Spleen (tissue), 7 donors: ENCODE data around the gene ABHD13.

Experiments
- POLR2A ChIP-seq, 3 donors: fragments of 450-650 bp; IDR thresholded peaks; one replicate each; pipeline ENCODE4 v1.5.1; 2017; ENCODE audit warnings: antibody characterized with exemption in 3 of 3, mild to moderate bottlenecking in 1 of 3
- POLR2AphosphoS5 ChIP-seq, 3 donors: sonication (generic); formaldehyde crosslinking; IDR thresholded peaks; one replicate each; pipeline ENCODE4 v1.5.1; 2017; ENCODE audit warnings: antibody characterized with exemption in 3 of 3
- TF ChIP-seq, protein P1 (sequence below), 11 experiments: fragments of 200-600 bp in 7 of 11; fragments of 450-650 bp in 4 of 11; sonication (generic) in 4 of 11; IDR thresholded peaks in 8 of 11; conservative IDR thresholded peaks in 3 of 11; 1 replicate in 7 of 11; 2 replicates in 4 of 11; pipeline versions ENCODE4 v1.4.0 to v1.8.0; 2016 to 2021; ENCODE audit warnings: antibody characterized with exemption in 11 of 11, inconsistent platforms in 4 of 11, mild to moderate bottlenecking in 1 of 11
- donor health status: DM: no; HTN: no; CAD: no; lungs with moderate emphysema.
- donor health status: DM: no; HTN: no; CAD: no.
- donor health status: DM: no; HTN: no; CAD: no.

DNA sequence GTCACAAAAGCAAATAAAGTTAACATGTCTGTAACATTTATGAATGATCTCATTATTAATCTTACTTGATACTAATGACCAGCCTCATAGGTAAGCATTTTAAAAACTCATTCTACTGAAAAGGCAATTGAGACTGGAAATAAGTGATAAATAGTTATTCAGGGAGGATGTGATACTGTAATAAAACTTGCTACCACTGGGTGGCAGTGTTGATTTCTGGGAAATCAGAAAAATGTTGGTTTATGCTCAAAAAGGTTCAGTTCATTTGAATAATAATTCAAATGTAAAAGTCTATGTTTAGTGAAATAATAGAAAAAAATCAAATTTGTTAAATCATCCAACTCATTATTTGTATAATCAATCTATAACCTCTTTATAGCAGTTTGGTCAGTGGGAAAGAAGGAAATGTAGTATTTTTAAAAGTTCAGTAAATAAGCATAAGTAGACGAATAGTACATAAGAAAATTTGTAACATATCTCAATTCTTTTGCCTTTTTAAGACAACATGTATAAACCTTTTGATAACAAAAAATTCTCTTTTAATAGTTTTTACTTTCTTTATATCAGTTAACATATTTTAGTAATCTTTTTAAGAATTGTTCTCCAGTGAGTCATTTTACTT lies 9.6 kb downstream of the ABHD13 start:
- TF ChIP-seq, protein P1, sequence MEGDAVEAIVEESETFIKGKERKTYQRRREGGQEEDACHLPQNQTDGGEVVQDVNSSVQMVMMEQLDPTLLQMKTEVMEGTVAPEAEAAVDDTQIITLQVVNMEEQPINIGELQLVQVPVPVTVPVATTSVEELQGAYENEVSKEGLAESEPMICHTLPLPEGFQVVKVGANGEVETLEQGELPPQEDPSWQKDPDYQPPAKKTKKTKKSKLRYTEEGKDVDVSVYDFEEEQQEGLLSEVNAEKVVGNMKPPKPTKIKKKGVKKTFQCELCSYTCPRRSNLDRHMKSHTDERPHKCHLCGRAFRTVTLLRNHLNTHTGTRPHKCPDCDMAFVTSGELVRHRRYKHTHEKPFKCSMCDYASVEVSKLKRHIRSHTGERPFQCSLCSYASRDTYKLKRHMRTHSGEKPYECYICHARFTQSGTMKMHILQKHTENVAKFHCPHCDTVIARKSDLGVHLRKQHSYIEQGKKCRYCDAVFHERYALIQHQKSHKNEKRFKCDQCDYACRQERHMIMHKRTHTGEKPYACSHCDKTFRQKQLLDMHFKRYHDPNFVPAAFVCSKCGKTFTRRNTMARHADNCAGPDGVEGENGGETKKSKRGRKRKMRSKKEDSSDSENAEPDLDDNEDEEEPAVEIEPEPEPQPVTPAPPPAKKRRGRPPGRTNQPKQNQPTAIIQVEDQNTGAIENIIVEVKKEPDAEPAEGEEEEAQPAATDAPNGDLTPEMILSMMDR (IDR thresholded peaks at IDR 0.05 in 8 of 11, conservative IDR thresholded peaks at IDR 0.05 in 3 of 11), result peak; percentile 52 to 81 (median 76)
- TF ChIP-seq POLR2AphosphoS5 (IDR thresholded peaks at IDR 0.05) (no peak), POLR2A (IDR thresholded peaks at IDR 0.05) (no peak)
